Measurements from ENCODE around the gene ADGRG6. TPM values are rescaled to one million over a fixed set of nuclear protein-coding genes. Genes with fewer than 3 reads are reported as not detected.

ADGRG6 gene
- total RNA-seq, 1 experiment from 2014 or later = 259 TPM

- Histone ChIP-seq H3K4me1 (ENCODE audit: control insufficient read depth, insufficient read depth, low read length) (peaks cover 94% of the 10 kb centered on the region), H3K27ac (ENCODE audit: low read length) (peak overlapping the region; percentile 99), H3K4me3 (ENCODE audit: low read depth in 2 of 2, low read length in 2 of 2) (peak overlapping the region in 1 of 2 experiments; percentile 21; a peak in 2 of 4 replicates), H3K36me3 (ENCODE audit: control insufficient read depth, insufficient read depth, low read length) (peaks cover 2% of the 10 kb centered on the region; the same call in 1 of the 2 replicates), H3K27me3 (ENCODE audit: control insufficient read depth, insufficient read depth, low read length) (no peaks in the 10 kb centered on the region), H3K9me3 (ENCODE audit: control insufficient read depth, insufficient read depth, low read depth, low read length) (no peaks in the 10 kb centered on the region)
- no TSS peak for BruUV-seq (replicated peaks)
- no peak for DNase-seq (ENCODE audit: low read depth, low spot score)
- ChIA-PET CTCF (interaction anchor here (0.6 kb wide), 1 partner anchor 21 kb away, joined by 5 read pairs; no protein-coding TSS in a partner anchor), POLR2A (no interaction called here)
- TF ChIP-seq TCF7L2 (IDR thresholded peaks at IDR 0.05; ENCODE audit: low read depth, low read length) = no peak
- TF ChIP-seq, protein P1, sequence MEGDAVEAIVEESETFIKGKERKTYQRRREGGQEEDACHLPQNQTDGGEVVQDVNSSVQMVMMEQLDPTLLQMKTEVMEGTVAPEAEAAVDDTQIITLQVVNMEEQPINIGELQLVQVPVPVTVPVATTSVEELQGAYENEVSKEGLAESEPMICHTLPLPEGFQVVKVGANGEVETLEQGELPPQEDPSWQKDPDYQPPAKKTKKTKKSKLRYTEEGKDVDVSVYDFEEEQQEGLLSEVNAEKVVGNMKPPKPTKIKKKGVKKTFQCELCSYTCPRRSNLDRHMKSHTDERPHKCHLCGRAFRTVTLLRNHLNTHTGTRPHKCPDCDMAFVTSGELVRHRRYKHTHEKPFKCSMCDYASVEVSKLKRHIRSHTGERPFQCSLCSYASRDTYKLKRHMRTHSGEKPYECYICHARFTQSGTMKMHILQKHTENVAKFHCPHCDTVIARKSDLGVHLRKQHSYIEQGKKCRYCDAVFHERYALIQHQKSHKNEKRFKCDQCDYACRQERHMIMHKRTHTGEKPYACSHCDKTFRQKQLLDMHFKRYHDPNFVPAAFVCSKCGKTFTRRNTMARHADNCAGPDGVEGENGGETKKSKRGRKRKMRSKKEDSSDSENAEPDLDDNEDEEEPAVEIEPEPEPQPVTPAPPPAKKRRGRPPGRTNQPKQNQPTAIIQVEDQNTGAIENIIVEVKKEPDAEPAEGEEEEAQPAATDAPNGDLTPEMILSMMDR (IDR thresholded peaks at IDR 0.05) = no peak
- TF ChIP-seq REST (IDR thresholded peaks at IDR 0.05; ENCODE audit: insufficient read depth in 1 of 2, low read depth in 2 of 2, low read length in 1 of 2) = no peak
- no peak for TF ChIP-seq SIN3A (IDR thresholded peaks at IDR 0.05; ENCODE audit: borderline replicate concordance, insufficient read depth, low read depth, low read length)
- TF ChIP-seq POLR2AphosphoS5 (IDR thresholded peaks at IDR 0.05; ENCODE audit: low read depth, low read length) = no peak
- ATAC-seq = 0 out of 2 replicates have a peak, but pooled peaks have one; percentile 14
- intact Hi-C loops (cut with micrococcal nuclease; ENCODE audit: unreplicated experiment) = no loop called here
- in situ Hi-C loops (cut with HindIII; ENCODE audit: low pct_unique_long_range_greater_than_20kb, low sequenced_read_pairs) = no loop called here
These were observed 33.6 kb downstream of the ADGRG6 start for GRCh38 chr6:142335415-142335814.

DNA sequence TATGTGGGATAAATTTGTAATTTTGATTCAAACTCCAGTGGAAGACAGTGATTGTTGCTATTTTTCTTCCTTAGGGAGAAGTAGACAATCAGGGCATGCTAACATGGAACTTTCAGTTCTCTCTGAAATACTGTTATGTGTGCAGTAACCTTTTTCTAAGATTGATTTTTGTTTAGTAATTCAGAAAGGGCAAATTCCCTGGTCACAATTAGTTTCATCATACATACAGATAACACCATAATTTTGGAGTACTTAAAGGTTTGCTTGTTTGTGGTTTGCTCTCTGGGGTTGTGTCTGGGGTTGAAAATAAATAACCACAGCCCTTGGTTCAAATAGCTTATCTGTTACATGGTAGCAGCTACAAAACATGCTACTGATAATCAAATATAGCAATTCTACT, 34.4 kb downstream of the ADGRG6 start:
- in situ Hi-C loops (cut with HindIII; ENCODE audit: low pct_unique_long_range_greater_than_20kb, low sequenced_read_pairs) (no loop called here), intact Hi-C loops (cut with micrococcal nuclease; ENCODE audit: unreplicated experiment) (no loop called here)
- peaks cover 94% of the 10 kb centered on the region for H3K4me1 ChIP-seq (ENCODE audit: control insufficient read depth, insufficient read depth, low read length)
- H3K27ac ChIP-seq (ENCODE audit: low read length) = peak overlapping the region; percentile 99
- H3K27me3 ChIP-seq (ENCODE audit: control insufficient read depth, insufficient read depth, low read length) = no peaks in the 10 kb centered on the region
- TF ChIP-seq REST (IDR thresholded peaks at IDR 0.05; ENCODE audit: insufficient read depth in 1 of 2, low read depth in 2 of 2, low read length in 1 of 2) (no peak), POLR2AphosphoS5 (IDR thresholded peaks at IDR 0.05; ENCODE audit: low read depth, low read length) (no peak), SIN3A (IDR thresholded peaks at IDR 0.05; ENCODE audit: borderline replicate concordance, insufficient read depth, low read depth, low read length) (no peak), TCF7L2 (IDR thresholded peaks at IDR 0.05; ENCODE audit: low read depth, low read length) (no peak)
- TF ChIP-seq, protein P1 (IDR thresholded peaks at IDR 0.05) = no peak
- POLR2A ChIA-PET = no interaction called here
- CTCF ChIA-PET = no interaction called here
- no peak overlapping the region for H3K4me3 ChIP-seq (ENCODE audit: low read depth in 2 of 2, low read length in 2 of 2)
- H3K36me3 ChIP-seq (ENCODE audit: control insufficient read depth, insufficient read depth, low read length) = peaks cover 2% of the 10 kb centered on the region; the same call in 1 of the 2 replicates
- 0 out of 2 replicates have a peak, but pooled peaks have one; percentile 12 for ATAC-seq
- DNase-seq (ENCODE audit: low read depth, low spot score) = no peak
- no peaks in the 10 kb centered on the region for H3K9me3 ChIP-seq (ENCODE audit: control insufficient read depth, insufficient read depth, low read depth, low read length)
- no TSS peak for BruUV-seq (replicated peaks)
